GM19240 (cell line): ENCODE data around the gene SUPT6H.

ENCODE experiments used
- DNase-seq: peaks from one replicate; pipeline ENCODE4 v3.0.0; 2011; ENCODE audit warnings: low spot score; ENCODE audit not compliant: insufficient read length

The SUPT6H gene

GRCh38 chr17:28661635-28662526, at the start of gene SUPT6H, which contains the start of gene SDF2:
Gene SUPT6H, plus strand, starts transcription at chr17:28662205. Its CDS starts 11,197 bp downstream, at chr17:28673402.
Gene SDF2, minus strand, starts transcription at chr17:28661906. Its CDS starts 30 bp downstream, at chr17:28661876.
- peak; percentile 95 for DNase-seq

GRCh38 chr17:28612531-28612930, 49.5 kb upstream of the SUPT6H start:
- no peak for DNase-seq

- peak; percentile 27 for DNase-seq
Measured at GRCh38 chr17:28612936-28613872, 48.8 kb upstream of the SUPT6H start.

- DNase-seq = no peak
Measured at GRCh38 chr17:28613931-28614381, 48.0 kb upstream of the SUPT6H start, which contains the start of gene RSKR. Gene RSKR, minus strand, starts transcription at chr17:28614185. Its CDS starts 24 bp downstream, at chr17:28614161.

- no peak for DNase-seq
Measured at GRCh38 chr17:28615260-28615940, 46.6 kb upstream of the SUPT6H start.

- no peak for DNase-seq
Measured at GRCh38 chr17:28616281-28616680, 45.7 kb upstream of the SUPT6H start.

- no peak for DNase-seq
Measured at GRCh38 chr17:28618464-28618863, 43.5 kb upstream of the SUPT6H start.

- DNase-seq = no peak
Measured at GRCh38 chr17:28620010-28620409, 42.0 kb upstream of the SUPT6H start.

- no peak for DNase-seq
Measured at GRCh38 chr17:28622186-28622585, 39.8 kb upstream of the SUPT6H start.

GRCh38 chr17:28623696-28624095, 38.3 kb upstream of the SUPT6H start:
- no peak for DNase-seq

- no peak for DNase-seq
Measured at GRCh38 chr17:28624148-28624547, 37.9 kb upstream of the SUPT6H start.

- DNase-seq = no peak
Measured at GRCh38 chr17:28626818-28627217, 35.2 kb upstream of the SUPT6H start.

- no peak for DNase-seq
Measured at GRCh38 chr17:28634206-28634865, 27.7 kb upstream of the SUPT6H start.

GRCh38 chr17:28635506-28635905, 26.5 kb upstream of the SUPT6H start:
- no peak for DNase-seq

- DNase-seq = no peak
Measured at GRCh38 chr17:28641579-28641978, 20.4 kb upstream of the SUPT6H start.

- peak; percentile 33 for DNase-seq
Measured at GRCh38 chr17:28643983-28644786, 17.8 kb upstream of the SUPT6H start.

GRCh38 chr17:28644787-28645575, 17.0 kb upstream of the SUPT6H start, which contains the start of gene BLTP2:
Gene BLTP2, minus strand, starts transcription at chr17:28645158. Its CDS starts 102 bp downstream, at chr17:28645056.
- peak; percentile 90 for DNase-seq

- DNase-seq = no peak
Measured at GRCh38 chr17:28645576-28645939, 16.4 kb upstream of the SUPT6H start.
